ENCODE results near the gene IMPG2.

- no peak for TF ChIP-seq CTCF (IDR thresholded peaks at IDR 0.05; ENCODE audit: borderline replicate concordance, extremely low read depth, low read length, poor library complexity, severe bottlenecking)
- no peak for TF ChIP-seq EZH2 (IDR thresholded peaks at IDR 0.05; ENCODE audit: borderline replicate concordance, low read depth, low read length, severe bottlenecking)
These were observed 32.1 kb downstream of the IMPG2 start for GRCh38 chr3:101288294-101288693.

Measured in DND-41 (cell line).